IMR-90 (cell line): ENCODE results near the gene PARVG. TPM values are rescaled to one million over a fixed set of nuclear protein-coding genes. Genes with fewer than 3 reads are reported as not detected.

ENCODE experiments used
- ATAC-seq: fragments of 200-7000 bp; cut with Tn5 transposase; 2 replicates; pipeline ENCODE4 v1.9.1; 2020; ENCODE audit warnings: low read depth, mild to moderate bottlenecking, moderate library complexity
- BruUV-seq: library from RNA; stranded (reverse); fragments of 400-500 nt; replicated peaks from 2 replicates; lab custom pipeline; 2021; lab: Mats Ljungman, UMichigan
- CTCF ChIA-PET: fragments of 300-600 bp; formaldehyde crosslinking; extraction: SDS; loops from one replicate; lab custom pipeline; 2021; ENCODE audit warnings: antibody characterized with exemption; lab: Yijun Ruan, JAX
- POLR2A ChIA-PET: fragments of 300-600 bp; sonication (Branson Sonifier 250); formaldehyde crosslinking; loops from one replicate; lab custom pipeline; 2022; ENCODE audit warnings: antibody characterized with exemption; ENCODE audit not compliant: unreplicated experiment; lab: Charles Lee
- DNase-seq: peaks from one replicate; pipeline ENCODE4 v3.0.0; 2013
- H2AFZ ChIP-seq: replicated peaks from 2 replicates; pipeline ENCODE3; 2013; ENCODE audit warnings: low read length, mild to moderate bottlenecking; ENCODE audit not compliant: poor library complexity
- H2AK5ac ChIP-seq: 2 replicates; pipeline ENCODE4 v1.6.1; 2013; ENCODE audit warnings: low read depth, low read length, inconsistent platforms
- H2AK9ac ChIP-seq: replicated peaks from 2 replicates; pipeline ENCODE3; 2013; ENCODE audit warnings: mild to moderate bottlenecking, low read depth, low read length, moderate library complexity; ENCODE audit not compliant: poor library complexity
- H2BK120ac ChIP-seq: 2 replicates; pipeline ENCODE4 v1.6.1; 2013; ENCODE audit warnings: low read depth, low read length, inconsistent platforms
- H2BK15ac ChIP-seq: 3 replicates; pipeline ENCODE4 v1.6.1; 2013; ENCODE audit warnings: low read depth, low read length, inconsistent platforms
- H2BK20ac ChIP-seq: 2 replicates; pipeline ENCODE4 v1.6.1; 2013; ENCODE audit warnings: low read depth, mild to moderate bottlenecking, inconsistent platforms, low read length, moderate library complexity
- H2BK5ac ChIP-seq: 2 replicates; pipeline ENCODE4 v1.6.1; 2013; ENCODE audit warnings: mild to moderate bottlenecking, low read depth, low read length, inconsistent platforms; ENCODE audit not compliant: poor library complexity, severe bottlenecking
- H3K14ac ChIP-seq: replicated peaks from 2 replicates; pipeline ENCODE4 v1.6.1; 2013; ENCODE audit warnings: low read depth, low read length, inconsistent platforms
- H3K18ac ChIP-seq: 2 replicates; pipeline ENCODE4 v1.6.1; 2013; ENCODE audit warnings: low read depth, low read length, control low read depth
- H3K23ac ChIP-seq: 2 replicates; pipeline ENCODE4 v1.6.1; 2013; ENCODE audit warnings: low read depth, low read length, inconsistent platforms
- H3K27ac ChIP-seq: 2 replicates; pipeline ENCODE4 v1.5.1; 2013; ENCODE audit warnings: mild to moderate bottlenecking, control low read depth, low read length; ENCODE audit not compliant: insufficient read depth
- H3K27me3 ChIP-seq: 2 replicates; pipeline ENCODE4 v1.6.1; 2013; ENCODE audit warnings: low read length; ENCODE audit not compliant: control insufficient read depth, insufficient read depth
- H3K36me3 ChIP-seq: 2 replicates; pipeline ENCODE4 v1.6.1; 2013; ENCODE audit warnings: low read length, mixed read lengths; ENCODE audit not compliant: control insufficient read depth, insufficient read depth
- H3K4ac ChIP-seq: 2 replicates; pipeline ENCODE4 v1.6.1; 2013; ENCODE audit warnings: low read depth, low read length, inconsistent platforms
- H3K4me1 ChIP-seq: 2 replicates; pipeline ENCODE4 v1.6.1; 2013; ENCODE audit warnings: low read length, mixed read lengths; ENCODE audit not compliant: control insufficient read depth, insufficient read depth
- H3K4me2 ChIP-seq: 2 replicates; pipeline ENCODE4 v1.6.1; 2013; ENCODE audit warnings: low read depth, mild to moderate bottlenecking, control low read depth, low read length, moderate library complexity
- H3K4me3 ChIP-seq: 2 replicates; pipeline ENCODE4 v1.5.1; 2013; ENCODE audit warnings: low read depth, mild to moderate bottlenecking, control low read depth, low read length, moderate library complexity; ENCODE audit not compliant: insufficient read depth
- H3K56ac ChIP-seq: 2 replicates; pipeline ENCODE4 v1.6.1; 2013; ENCODE audit warnings: low read length, inconsistent platforms; ENCODE audit not compliant: insufficient read depth; ENCODE audit errors: extremely low read depth
- H3K79me1 ChIP-seq, 2 experiments: 2 replicates each; pipeline ENCODE4 v1.6.1; 2013; ENCODE audit warnings: low read length in 2 of 2, inconsistent platforms in 1 of 2, low read depth in 1 of 2
- H3K9ac ChIP-seq: 2 replicates; pipeline ENCODE4 v1.6.1; 2013; ENCODE audit warnings: low read depth, low read length, control low read depth
- H3K9me1 ChIP-seq: 2 replicates; pipeline ENCODE4 v1.6.1; 2013; ENCODE audit warnings: low read length, inconsistent platforms; ENCODE audit not compliant: insufficient read depth
- H3K9me3 ChIP-seq: 2 replicates; pipeline ENCODE4 v1.6.1; 2013; ENCODE audit warnings: low read length; ENCODE audit not compliant: control insufficient read depth, insufficient read depth
- H4K20me1 ChIP-seq: 2 replicates; pipeline ENCODE4 v1.6.1; 2013; ENCODE audit warnings: low read length, inconsistent platforms; ENCODE audit not compliant: insufficient read depth
- H4K5ac ChIP-seq: 2 replicates; pipeline ENCODE4 v1.6.1; 2013; ENCODE audit warnings: mild to moderate bottlenecking, low read depth, low read length, control low read depth
- H4K8ac ChIP-seq, 2 experiments: 2 replicates each; pipeline ENCODE4 v1.6.1; 2013; ENCODE audit warnings: low read depth in 2 of 2, low read length in 2 of 2, control low read depth in 1 of 2, inconsistent platforms in 1 of 2
- H4K91ac ChIP-seq: 2 replicates; pipeline ENCODE4 v1.6.1; 2013; ENCODE audit warnings: low read depth, low read length, inconsistent platforms; ENCODE audit not compliant: insufficient read depth
- CTCF ChIP-seq: conservative IDR thresholded peaks from 2 replicates; pipeline ENCODE4 v1.5.1; 2012; ENCODE audit warnings: mild to moderate bottlenecking, low read depth, low read length, improper control_type of control experiment
- MAZ ChIP-seq: IDR thresholded peaks from 2 replicates; pipeline ENCODE4 v1.6.1; 2012; ENCODE audit warnings: low read depth, mild to moderate bottlenecking, low read length, improper control_type of control experiment, moderate library complexity, borderline replicate concordance
- POLR2A ChIP-seq: IDR thresholded peaks from 2 replicates; pipeline ENCODE4 v1.6.1; 2012; ENCODE audit warnings: mild to moderate bottlenecking, low read depth, low read length
- WGBS, 2 experiments: methylation state at CpG; one replicate each; pipeline versions ENCODE4 v1.1.5 to v1.1.7; 2013; ENCODE audit warnings: missing lambda C conversion rate in 2 of 2; ENCODE audit not compliant: insufficient read length in 1 of 2; ENCODE audit errors: extremely low coverage in 2 of 2; 5-methylcytosine and 5-hydroxymethylcytosine counted together
- dilution Hi-C: fragments of 300-500 bp; cut with HindIII; formaldehyde crosslinking; loops from one replicate; pipeline ENCODE4 v1.14.3; 2018; ENCODE audit warnings: low sequenced_read_pairs; ENCODE audit not compliant: unreplicated experiment
- in situ Hi-C: fragments of 300-500 bp; cut with MboI; formaldehyde crosslinking; loops from 3 replicates; pipeline ENCODE4 v1.14.3; 2019; ENCODE audit warnings: low sequenced_read_pairs, inconsistent platforms, mixed read lengths
- intact Hi-C: fragments of 100-400 bp; cut with micrococcal nuclease; formaldehyde crosslinking; loops from 2 replicates; pipeline ENCODE4 v1.10.0; 2022
- polyA plus RNA-seq, 3 experiments: library from polyadenylated mRNA; depleted of rRNA; stranded (reverse); fragments of >200 nt; gene quantifications; 2 replicates each; pipeline ENCODE4 v1.2.3, GENCODE V29; 2012; ENCODE audit warnings: low replicate concordance in 1 of 3
- total RNA-seq: library from RNA; depleted of rRNA; stranded (reverse); fragments of >200 nt; gene quantifications from 2 replicates; pipeline ENCODE4 v1.2.3, GENCODE V29; 2012

PARVG gene
- total and polyA plus RNA-seq, 2 of the 4 experiments (the other 2 are of a cell fraction): not detected

DNA sequence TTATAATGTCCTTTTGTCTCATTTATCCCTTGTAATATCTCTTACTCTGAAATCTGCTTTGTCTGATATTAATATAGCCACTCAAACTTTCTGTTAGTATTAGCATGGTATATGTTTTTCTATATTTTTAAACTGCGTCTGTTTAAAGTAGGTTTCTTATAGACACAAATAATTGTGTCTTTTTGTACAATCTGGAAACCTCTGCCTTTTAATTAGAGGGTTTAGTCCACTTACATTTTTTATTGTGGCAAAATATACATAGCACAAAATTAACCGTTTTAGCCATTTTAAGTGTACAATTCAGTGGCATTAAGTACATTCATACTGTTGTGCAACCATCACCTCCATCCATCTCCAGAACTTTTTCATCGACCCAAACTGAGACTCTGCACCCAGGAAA lies 28.6 kb downstream of the PARVG start:
- Histone ChIP-seq H4K20me1 (no peaks in the 10 kb centered on the region), H3K9me1 (no peaks in the 10 kb centered on the region), H3K23ac (no peak overlapping the region), H3K36me3 (no peaks in the 10 kb centered on the region), H2BK120ac (no peak overlapping the region), H3K4ac (no peak overlapping the region), H4K5ac (no peak overlapping the region), H3K9me3 (peaks cover 5% of the 10 kb centered on the region; the same call in 1 of the 2 replicates), H2AK9ac (no peak overlapping the region), H3K14ac (no peak overlapping the region), H4K91ac (no peak overlapping the region), H2AK5ac (no peak overlapping the region), H2BK5ac (no peak overlapping the region), H3K79me1 (no peaks in the 10 kb centered on the region), H2AFZ (no peak overlapping the region), H3K4me2 (no peak overlapping the region), H2BK15ac (no peak overlapping the region), H3K18ac (no peak overlapping the region), H3K27me3 (peaks cover 3% of the 10 kb centered on the region; the same call in 1 of the 2 replicates), H3K9ac (no peak overlapping the region), H2BK20ac (no peak overlapping the region), H3K4me1 (peaks cover 10% of the 10 kb centered on the region; the same call in 1 of the 2 replicates), H3K4me3 (no peak overlapping the region), H4K8ac (no peak overlapping the region), H3K56ac (no peak overlapping the region), H3K27ac (no peak overlapping the region)
- WGBS, 2 experiments: 33% methylated on average over 1 of the region's 3 CpGs; no CpG with 5 or more reads in 1 of the 2 experiments
- DNase-seq: no peak
- TF ChIP-seq CTCF (no peak), MAZ (no peak), POLR2A (no peak)
- ChIA-PET POLR2A (no interaction called here), CTCF (no interaction called here)
- no peak for ATAC-seq
- BruUV-seq: no TSS peak
- dilution Hi-C loops: no loop called here
- in situ Hi-C loops: no loop called here
- intact Hi-C loops: no loop called here
